Kidney tubule cell (primary cell): ENCODE measurements around the gene CHERP.

Experiments
- DNase-seq: peaks from one replicate; pipeline ENCODE4 v3.0.0-alpha.2; 2018; ENCODE audit warnings: low spot score

CHERP gene, protein sequence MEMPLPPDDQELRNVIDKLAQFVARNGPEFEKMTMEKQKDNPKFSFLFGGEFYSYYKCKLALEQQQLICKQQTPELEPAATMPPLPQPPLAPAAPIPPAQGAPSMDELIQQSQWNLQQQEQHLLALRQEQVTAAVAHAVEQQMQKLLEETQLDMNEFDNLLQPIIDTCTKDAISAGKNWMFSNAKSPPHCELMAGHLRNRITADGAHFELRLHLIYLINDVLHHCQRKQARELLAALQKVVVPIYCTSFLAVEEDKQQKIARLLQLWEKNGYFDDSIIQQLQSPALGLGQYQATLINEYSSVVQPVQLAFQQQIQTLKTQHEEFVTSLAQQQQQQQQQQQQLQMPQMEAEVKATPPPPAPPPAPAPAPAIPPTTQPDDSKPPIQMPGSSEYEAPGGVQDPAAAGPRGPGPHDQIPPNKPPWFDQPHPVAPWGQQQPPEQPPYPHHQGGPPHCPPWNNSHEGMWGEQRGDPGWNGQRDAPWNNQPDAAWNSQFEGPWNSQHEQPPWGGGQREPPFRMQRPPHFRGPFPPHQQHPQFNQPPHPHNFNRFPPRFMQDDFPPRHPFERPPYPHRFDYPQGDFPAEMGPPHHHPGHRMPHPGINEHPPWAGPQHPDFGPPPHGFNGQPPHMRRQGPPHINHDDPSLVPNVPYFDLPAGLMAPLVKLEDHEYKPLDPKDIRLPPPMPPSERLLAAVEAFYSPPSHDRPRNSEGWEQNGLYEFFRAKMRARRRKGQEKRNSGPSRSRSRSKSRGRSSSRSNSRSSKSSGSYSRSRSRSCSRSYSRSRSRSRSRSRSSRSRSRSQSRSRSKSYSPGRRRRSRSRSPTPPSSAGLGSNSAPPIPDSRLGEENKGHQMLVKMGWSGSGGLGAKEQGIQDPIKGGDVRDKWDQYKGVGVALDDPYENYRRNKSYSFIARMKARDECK

DNA sequence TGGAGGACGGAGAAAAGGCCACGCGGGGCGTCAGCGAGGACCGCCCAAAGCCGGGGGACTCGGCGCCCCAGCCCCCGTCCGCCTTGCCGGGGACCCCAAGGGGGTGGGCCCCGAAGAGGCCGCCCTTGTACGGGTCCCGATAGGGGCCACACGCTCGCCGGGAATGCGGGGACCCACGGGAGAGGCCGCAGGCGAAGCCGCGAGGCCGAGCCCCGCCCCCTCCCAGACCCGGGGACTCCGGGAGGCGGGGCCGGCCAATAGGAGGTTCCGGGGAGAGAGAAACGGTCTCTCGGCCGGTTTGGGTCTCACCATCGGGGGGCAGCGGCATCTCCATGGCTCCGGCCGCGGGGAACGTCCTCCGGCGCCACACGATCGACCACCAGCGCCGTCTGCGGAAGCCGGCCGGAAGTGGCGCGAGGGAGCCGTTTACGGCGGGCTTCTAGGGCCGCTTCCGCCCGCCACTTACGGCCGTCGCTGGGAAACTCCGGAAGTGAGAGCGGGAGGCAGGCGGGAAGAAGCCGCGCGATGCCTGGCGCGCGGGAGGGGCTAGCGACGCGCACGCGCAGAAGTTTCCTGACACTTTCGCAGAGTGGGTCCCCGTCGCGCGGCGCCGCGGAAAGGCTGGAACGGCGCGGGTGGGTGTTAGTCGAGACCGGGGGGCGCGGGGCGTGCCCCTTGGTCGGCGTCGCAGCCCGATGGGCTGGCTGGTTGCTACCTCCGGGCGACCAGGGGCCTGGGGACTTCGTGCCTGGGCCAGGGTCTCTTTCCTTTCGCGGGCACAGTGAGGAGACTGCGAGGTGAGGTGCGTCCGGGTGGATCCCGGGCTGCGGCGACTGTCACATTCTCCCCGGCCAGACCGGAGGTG is at the start of gene CHERP:
CHERP (minus strand) TSS at position 393 of the 865 bp plus-strand sequence; CDS start at position 334, 59 bp downstream.
- DNase-seq = peak; percentile 95

DNA sequence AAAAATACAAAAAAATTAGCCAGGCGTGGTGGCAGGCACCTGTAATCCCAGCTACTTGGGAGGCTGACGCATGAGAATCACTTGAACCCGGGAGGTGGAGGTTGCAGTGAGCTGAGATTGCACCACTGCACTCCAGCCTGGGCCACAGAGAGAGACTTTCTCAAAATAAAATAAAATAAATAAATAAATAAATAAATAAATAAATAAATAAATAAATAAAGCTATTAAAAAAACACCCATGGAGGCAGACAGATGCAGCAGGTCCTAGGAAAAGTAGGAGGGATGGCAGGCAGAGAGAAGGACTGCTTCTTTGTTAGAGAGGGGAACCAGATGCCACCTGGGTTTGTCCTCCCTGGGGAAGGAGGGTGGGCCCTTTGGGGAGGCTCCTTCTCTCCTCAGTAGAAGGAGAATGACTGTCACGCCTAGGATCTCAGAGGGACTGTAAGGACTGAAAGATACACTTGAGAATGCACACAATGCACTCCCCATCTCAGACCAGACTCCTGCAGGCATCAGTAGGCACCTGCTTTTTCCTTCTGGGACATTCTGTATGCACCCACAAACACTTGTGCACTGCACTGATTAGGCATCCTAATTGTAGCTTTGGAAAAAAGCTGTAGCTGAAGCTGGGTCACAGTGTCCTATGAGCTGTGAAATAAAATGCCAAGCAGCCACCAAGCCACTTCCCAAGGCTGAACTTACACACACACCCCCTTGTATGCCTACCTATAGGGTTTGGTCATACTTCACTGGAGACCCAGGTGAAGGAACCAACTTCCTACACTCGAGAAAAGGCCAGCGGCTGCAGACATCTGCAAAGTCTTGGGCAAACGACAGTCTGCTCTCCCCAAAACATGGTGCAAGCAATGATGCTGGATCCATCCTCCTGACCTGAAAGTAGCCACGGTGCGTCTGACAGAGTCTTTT is 48.9 kb upstream of the CHERP start:
- DNase-seq = no peak

DNA sequence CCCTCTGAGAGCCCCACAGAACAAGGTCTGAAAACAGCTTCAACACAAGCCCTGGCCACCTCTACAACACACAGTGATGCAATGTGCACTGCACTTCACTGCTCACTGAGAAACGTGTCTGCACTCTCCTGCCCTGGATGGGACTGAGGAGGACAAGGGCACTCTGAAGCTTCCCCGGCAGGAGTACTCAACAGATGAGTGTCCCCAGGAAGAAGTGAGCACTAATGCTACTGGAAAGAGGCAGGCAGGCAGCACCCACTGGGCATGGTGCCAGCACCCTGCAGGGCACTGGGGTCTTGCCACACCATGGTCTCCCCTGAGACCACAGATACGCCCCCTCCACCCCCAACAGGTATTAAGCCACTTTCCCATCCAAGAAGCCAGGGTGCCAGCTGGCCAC is 47.7 kb upstream of the CHERP start:
- DNase-seq = no peak

DNA sequence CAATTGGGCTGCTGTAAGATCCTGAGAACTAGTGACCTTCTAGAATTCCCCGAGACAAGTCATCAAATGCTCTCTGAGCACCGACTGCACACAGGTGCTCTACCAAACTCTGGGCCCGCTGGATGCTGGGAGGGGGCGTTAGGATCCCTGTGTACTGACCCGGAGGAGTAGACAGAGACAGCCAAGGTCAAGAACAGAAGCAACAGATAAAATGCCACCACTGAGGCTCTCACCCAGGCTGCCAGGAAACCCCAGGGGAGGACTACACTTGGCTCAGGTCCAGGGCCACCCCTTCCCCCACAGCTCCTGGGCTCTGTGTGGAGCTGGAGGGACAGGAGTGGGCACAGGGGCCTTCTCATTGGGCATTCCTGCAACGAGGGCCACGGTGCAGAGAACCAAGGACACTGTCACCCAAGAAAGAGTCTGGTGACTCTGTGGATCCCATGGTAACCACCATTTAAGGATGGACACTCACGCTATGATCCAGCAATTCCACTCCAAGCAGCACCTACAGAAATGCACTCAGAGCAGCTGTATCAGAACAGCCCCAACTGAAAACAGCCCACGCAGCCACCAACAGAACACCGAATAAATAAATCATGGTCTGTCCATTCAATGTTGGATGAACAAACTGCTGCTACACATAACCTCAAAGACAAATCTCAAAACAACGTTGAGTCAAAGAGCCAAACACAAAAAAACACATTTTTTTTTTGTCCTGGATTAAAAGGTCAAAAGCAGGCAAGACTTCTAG is 46.8 kb upstream of the CHERP start:
- no peak for DNase-seq

DNA sequence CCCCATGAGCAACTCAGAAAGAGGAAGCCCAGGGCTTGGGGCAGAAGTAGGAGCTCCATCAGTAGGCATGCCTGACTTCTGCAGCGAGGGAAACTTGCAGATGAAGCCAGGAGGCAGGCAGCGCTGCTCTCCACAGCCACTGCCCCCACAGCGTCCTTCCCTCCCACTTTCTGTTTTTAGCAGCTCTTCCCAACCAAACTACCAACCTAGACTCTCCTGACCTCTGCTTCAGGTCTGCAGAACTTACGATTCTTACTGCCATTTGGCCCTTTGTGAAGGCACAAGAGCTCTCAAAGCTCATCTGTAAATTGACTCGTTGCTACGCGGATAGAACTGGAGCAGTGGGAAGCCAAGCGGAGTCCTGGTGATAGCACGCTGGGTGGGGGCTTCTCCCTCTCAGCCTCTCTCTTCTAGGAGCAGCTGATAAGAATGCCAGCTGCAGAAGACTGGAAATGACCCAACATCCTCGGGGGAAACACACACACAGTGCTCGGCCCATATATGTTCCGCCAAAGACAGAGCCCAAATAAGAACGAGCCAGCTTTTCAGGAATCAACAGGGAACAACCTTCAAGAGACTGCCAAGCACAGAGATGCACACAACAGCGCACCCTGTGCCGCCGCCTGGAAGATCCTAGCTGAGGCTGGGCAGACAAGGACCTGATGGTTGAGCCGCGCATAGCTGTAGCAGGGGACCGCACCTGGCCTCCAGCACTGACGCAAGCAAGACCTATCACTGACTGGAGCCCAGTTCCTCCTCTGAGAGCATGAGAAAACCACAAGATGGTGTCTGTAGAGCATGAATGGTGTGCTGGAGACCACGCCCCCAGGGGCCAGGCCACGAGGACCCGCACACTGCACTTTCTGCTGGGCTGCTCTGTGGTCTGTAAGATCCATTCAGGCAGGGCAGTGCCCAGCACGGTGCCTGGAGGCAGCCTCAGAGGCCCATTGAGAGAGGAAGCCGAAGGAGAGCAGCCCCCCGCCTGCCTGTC is 45.9 kb upstream of the CHERP start:
- no peak for DNase-seq

DNA sequence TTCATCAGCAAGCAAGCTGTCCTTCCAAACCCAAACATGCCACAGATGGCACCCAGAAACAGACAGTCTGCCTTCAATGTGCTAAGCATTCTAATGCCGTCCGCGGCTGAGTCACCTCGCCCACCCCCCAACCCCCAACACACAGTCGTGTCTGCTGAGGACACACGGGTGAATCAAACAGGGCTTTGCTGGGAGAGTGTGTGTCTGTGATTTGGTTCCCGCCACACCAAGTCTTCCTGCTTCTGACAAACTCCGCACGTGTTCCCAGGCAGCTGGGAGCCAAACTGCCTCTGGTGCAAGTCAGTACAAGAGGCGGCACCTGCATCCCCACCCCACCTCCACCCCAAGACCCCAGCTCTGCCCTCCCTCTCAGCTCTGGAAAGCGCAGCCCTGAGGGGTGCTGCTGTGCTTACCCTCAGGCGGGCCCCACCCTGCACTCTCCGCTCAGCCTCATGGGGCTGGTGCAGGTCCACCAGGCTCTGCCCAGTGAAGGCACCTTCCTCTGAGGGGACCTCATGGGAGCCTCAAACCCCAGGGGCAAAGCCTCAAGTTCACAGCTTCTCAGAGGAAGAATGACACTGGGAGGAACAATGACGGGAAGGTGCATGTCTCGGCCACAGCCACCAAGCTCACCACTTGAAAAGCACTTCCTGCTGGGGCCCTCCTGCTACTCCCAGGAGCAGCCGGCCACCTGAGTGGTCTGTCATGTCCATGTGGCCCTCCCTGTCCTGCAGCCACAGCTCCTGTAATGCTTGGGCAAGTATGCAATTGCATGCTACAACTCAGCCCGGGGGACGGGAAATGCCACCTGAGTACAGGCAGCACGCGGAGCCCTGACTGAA is 45.0 kb upstream of the CHERP start:
- peak; percentile 58 for DNase-seq

DNA sequence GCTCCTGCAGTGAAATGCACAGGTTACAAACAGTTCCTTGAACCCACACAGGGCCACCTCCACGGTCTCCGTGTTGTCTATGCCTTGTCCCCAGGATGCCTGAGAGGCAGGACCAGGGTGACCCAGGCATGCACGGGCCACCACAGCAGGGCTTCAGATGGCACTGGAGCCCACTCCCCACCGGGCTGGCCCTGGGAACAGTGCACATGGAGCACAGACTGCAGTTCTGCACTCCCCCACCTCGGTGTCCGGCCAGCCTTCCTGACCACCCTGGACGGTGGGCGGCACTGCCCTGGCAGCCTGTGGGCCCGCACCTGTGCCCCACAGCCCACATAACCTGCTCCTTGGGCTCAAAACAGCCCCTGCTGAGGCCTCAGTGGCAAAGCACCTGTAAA is 44.2 kb upstream of the CHERP start:
- DNase-seq = no peak

DNA sequence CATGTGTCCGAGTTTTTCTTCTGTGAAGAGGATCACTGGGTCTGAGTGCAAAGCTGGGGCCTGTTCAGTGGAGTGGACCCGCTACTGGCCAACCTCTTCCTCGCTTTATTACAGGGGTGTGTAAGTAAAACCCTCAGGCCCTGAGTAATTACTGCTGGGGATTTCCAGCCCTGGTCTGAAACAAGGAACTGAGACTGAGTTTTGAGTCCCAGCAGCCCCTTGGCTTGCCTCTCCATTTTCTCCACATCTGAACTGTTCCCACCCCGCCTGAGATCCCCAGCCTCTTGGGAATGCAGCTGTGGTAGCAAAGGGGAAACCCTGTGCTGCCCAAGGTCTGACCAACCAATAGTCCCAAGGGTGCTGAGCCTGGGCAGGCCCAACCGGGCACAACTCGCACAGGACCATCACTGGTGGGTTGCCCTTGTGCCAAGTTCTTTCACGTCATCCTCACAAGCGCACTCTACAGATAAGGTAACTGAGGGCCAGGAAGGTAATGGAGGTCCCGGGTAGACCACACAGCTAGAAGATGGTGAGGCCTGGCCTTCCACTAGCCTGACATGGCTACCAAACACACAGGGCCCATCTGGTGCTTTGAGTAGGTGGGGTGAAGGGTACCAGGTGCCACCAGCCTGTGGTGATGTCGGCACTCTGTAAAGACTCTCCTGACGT is 43.7 kb upstream of the CHERP start:
- peak; percentile 82 for DNase-seq

DNA sequence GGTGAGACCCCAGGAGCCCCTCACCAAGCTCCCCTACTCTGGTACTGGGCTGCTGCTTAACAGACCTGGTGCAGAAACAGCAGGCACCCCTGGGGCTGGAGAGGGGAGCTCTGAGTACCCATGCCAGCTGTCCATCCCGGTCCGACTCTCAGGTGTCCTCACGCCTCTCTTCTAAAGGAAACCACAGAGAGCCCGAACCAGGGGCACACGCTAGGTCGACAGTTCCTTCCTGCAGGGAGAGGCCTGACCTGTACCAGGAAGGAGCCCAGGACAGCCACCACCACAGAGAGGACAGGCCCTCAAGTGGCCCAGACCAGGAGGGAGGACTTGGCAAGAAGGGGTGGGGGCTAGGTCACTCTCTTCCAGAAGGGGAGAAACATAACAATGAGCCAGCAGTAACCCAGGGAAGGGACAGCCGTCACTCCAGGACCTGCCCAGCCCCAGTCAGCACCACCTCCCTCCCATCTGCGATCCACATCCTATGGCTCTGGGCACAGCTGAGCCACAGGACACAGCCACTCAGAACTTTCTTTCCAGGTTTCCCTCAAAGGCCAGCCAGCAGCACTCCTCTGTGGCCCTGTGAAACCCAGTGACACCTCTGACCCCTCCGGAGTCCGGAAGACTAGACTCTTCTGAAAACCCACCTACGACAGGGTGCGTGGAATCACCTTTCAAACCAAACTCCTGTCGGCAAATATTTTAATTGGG is 43.0 kb upstream of the CHERP start:
- DNase-seq = no peak

DNA sequence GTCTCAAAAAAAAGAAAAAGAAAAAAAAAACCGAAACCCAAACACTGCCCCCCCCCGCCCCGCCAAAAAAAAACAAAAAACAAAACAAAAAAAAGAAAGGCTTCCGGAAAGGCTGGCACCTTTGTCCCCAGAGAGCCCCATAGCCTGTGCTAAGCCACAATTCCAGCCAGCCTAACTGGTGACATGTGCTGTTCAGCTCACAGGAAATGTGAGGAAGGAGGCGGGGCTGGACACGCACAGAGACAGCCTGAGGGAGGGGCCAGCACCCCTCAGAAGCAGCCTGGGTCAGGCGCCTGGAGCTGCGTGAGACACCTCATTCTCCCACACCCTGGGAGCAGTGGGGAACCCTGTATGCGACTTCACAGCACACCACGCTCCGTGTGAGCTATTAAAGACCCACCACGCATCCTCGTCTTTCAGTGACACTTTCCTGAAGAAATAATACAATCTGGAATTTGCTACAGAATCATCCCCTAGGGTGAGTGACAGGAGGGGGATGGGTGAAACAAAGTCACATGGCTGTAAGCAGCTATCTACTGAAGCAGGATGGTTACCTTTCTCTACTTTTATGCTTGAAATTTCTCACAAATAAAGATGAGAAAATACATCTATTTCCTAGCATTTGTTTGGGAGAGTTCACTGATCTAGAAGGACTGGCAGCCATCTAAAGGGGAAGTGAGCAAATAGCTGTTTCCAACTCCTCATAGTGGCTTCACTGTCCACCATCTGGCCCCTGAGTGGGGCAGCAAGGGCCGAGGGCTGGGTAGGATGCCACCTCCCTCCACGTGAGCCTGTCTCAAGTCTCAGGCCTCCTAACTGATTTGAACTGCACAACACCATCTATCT is 42.2 kb upstream of the CHERP start:
- peak; percentile 85 for DNase-seq

DNA sequence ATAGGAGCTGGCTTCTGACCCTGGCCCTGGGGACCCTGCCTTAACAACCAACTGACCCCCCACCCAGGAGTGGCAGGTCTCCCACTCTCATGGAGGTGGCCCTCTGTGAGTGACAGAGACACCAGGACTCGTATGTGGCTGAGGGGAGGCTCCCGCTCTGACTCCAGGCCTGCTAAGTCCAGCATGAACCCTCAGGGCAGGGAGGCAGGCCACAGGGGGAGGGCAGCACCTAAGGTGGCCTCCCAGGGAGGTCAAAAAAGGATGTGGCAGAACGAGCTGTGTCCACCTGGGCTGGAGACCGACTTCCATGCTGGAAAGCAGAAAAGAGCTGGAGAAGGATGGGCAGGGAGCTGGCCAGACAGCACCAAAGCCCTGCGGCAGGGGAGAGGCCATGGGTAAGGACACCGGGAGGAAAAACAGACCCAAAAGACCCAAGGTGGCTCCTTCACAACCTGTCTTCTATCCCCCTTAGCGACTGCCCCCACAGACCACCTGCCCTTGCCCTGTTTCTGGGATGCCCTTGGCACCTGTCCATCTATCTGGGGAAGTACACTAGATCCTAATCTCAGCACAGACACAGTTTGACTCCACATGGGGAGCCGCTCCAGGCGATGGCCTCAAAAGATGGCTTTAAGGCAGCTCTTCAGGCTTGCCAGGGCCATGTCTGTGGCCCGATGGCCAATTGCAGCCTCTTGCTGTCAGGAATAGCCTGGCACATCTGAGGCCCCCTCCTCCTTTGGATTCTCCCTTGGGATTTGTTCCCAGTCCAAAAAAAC is 40.4 kb upstream of the CHERP start:
- no peak for DNase-seq

DNA sequence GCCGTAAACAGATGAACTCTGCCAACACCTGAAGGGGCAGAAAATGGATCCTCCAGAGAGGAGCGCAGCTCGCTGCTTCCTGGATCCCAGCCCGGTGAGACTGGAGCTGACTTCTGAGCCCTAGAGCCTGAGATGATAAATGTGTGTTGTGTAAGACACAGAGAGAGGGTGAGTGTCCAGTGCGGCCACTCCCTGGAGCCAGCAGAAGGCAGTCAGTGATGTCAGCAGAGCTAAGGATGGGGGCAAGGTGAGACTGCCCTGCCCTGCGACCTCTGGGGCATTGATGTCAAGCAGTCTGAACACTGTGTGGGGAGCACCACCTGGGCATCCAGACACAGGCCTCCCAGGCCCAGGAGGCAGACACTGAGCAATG is 39.7 kb upstream of the CHERP start:
- peak; percentile 28 for DNase-seq

DNA sequence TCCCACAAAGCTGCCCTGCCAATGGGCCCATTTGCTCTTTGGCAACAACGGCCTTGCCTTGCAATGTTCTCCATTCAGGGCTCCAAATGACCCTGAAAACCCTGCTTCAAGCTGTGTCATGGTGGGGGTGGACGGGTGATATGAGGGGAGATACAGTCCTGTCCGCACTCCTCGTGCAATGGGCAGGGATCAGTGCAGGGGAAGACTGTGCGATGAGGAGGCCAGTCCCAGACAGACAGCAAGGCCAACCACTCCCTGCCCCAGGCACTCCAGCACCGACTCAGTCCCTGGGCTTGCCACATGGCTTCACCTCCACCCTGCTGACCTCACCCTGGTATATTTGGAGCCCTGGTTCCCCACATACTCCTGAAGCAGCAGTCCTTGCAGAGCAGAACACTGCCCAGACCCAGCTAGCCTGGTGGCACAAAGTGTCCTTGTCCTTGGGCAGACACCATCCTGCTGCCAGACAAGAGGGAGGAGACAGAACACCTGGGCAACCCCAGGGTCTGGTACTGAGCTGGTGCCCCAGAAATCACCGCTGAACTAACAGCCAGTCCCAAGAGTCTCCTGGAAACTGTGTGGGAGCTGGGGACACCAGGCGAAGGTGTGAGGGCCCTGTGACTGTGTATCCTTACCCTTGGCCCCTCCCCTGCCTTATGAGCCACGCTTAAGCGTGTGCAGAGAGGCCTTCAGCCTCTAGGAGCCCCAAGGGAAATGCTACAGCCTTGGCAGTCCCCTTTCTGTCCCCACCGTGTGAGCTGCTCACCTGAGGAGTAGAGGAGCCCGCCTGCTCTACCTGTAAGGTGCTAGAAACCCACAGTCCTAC is 39.1 kb upstream of the CHERP start:
- peak; percentile 38 for DNase-seq

DNA sequence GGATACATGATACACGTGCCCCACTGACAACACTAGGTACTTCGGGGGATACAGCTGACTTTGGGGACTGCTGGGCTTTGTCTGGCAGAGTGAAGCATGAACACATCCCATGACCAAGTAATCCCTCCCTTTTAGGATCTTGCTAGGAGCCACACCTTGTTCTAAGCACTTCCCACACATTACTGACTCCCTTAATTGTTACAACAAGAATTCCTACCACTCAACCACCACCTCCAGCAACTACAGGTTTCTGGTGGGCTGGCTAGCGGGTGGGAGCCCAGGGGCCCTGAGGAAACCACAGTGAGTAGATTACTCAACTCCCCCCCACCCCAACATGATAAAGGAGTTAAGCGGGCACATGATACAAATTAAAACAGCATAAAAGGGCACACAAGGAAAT is 37.1 kb upstream of the CHERP start:
- no peak for DNase-seq
